Measurements from ENCODE around the gene RNF115.
"Not testable (repeated sequence)": the region's sequence is repeated elsewhere in the genome, so short reads cannot be mapped to it uniquely, and the experiment has no call there.

Gene RNF115

DNA sequence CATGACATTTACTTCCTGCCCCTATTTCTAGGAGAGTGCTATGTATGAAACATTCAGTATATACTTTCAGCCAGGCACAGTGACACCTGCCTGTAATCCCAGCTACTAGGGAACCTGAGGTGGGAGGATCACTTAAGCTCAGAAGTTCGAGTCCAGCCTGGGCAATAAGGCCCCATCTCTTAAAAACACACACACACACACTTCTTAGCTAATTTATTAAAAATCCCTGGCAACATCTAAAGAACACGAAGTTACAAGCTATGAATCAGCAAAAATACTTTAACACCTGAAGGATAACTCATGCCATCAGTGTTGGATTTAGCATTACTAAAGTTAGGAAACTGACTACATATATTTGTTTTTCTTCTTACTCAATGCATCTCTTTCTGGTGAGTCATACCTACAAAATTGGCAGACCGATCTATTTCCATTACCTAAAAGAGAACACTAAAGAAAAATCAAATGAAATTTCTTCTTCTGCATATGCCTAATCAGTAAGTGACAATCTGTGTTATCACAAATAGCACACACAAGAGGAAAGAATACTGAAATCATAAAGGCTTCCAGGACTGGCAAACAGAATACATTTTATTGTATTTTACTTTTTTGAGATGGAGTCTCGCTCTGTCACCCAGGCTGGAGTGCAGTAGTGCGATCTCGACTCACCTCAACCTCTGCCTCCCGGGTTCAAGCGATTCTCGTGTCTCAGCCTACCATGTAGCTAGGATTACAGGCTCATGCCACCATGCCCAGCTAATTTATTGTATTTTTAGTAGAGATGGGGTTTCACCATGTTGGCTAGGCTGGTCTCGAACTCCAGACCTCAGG, 41.4 kb downstream of the RNF115 start:
- DNase-seq, result no peak

DNA sequence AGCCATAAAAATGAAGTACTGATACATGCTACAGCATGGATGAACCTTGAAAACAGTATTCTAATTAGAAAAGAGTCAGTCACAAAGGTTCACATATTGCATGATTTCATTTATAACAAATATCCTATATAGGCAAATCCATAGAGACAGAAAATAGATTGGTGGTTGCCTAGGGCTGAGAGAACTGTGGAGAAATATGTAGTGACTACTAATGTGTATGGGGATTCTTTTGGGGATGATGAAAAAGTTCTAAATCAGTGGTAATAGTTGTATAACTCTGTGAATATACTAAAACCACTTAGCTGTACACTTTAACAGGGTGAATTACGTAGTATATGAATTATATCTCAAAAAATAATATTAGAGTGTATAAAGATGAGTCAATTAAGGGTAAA, 45.8 kb downstream of the RNF115 start:
- DNase-seq, result no peak

DNA sequence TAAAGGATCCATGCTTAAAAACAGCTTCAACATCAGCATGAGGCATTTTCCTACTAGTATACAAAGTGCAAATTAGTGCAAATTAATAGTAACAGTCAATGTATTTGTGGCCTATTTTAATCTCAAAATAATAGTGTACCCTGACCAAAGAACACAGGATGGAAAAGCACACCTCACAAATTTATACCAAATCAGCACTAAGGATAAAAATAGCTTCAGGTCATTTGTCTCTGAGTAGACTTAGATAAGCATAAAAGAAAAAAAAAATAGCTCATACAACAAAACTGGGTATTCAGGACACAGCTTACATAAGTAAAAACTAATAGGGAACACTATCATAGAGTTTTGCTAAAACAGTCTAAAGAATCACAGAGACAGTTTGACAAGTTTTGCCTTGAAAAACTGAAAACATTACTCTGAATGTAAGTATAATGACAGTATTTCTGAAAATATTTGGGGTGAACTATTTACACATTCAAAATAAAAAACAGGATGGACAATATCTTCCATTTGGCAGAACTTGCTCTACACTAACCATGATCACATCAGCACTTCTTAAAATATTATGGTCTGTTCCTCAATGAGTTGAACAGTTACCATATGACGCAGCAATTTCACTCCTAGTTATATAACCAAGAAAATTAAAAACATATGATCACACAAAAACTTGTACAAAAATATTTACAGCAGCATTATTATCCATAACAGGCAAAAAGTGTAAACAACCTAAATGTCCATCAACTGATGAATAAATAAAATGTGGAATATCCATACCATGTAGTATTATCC, 46.3 kb downstream of the RNF115 start:
- no peak for DNase-seq

DNA sequence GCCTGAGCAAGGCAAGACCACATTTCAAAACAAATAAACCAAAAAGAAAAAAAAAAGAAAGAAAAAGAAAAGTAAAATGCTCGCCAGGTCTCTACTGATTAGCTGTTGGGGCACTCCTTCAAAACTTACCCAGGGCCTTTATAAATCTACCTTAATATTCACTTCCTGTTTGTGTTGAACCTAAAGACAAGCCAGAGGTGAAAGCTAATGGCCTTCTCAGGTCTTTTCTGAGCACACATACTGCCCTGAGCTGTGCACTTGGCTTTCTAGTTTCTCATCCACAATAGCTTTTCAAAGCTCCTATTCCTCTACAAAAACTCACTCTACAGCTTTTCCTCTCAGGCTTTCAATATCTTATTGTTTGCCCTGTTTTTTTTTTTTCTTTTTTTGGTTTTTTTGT, 50.5 kb downstream of the RNF115 start:
- no peak for DNase-seq

DNA sequence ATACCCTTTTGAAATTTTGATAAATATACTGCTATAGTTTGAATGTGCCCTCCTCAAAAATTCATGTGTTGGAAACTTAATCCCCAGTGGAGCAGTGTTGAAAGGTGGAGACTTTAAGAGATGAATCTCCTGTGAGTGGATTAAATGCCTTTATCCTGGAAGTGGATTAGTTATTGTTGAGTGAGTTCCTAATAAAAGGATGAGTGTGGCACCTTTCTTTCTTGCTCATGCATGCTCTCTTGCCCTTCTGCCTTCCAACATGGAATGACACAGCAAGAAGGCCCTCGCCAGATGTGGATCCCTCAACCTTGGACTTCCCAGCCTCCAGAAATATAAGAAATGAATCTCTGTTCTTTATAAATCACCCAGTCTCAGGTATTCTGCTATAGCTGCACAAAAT, 52.8 kb downstream of the RNF115 start:
- no peak for DNase-seq

DNA sequence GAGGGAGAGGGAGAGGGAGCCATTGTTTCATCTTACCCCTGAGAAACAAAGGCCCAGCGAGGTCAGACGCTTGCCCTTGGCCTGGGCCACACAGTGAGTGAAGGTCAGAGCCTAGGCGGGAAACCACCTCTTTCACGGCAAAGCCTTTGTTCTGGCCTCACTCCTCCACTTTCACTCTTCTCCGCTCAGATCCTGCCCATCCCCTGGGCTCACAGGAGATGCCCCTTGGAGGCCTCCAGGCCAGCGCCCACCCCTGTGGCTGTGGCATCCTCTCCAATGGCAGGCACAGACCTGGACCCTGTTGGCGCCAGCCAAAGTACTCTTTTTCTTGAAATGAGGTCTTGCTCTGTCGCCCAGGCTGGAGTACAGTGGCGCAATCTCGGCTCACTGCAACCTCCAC, 55.9 kb downstream of the RNF115 start:
- DNase-seq, result not testable (repeated sequence)

DNA sequence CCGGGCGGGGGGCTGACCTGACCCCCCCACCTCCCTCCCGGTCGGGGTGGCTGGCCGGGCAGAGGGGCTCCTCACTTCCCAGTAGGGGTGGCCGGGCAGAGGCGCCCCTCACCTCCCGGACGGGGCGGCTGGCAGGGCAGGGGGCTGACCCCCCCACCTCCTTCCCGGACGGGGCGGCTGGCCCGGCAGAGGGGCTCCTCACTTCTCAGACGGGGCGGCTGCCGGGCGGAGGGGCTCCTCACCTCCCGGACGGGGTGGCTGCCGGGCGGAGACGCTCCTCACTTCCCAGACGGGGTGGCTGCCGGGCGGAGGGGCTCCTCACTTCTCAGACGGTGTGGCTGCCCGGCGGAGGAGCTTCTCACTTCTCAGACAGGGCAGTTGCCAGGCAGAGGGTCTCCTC, 57.0 kb downstream of the RNF115 start:
- not testable (repeated sequence) for DNase-seq

DNA sequence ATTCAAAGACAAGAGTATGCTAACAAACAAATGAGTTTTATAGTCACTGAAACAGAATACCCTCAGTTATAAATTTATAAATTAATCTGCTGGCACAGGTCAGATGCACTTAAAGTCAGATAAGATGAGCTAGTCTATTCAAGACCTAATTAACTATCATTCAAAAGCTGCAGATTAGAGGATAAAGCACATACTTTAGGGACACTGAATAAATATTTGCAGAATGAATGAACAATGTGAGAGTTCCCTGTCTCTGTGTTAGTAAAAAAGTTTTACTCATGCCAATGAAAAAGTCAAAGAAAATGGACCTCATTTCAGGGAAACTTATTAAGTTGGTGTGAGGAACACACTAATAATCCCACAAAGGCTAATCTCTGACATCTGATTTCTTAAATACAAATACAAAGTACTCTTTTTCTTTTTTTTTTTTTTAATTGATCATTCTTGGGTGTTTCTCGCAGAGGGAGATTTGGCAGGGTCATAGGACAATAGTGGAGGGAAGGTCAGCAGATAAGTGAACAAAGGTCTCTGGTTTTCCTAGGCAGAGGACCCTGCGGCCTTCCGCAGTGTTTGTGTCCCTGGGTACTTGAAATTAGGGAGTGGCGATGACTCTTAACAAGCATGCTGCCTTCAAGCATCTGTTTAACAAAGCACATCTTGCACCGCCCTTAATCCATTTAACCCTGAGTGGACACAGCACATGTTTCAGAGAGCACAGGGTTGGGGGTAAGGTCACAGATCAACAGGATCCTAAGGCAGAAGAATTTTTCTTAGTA, 58.1 kb downstream of the RNF115 start:
- DNase-seq, result not testable (repeated sequence)

DNA sequence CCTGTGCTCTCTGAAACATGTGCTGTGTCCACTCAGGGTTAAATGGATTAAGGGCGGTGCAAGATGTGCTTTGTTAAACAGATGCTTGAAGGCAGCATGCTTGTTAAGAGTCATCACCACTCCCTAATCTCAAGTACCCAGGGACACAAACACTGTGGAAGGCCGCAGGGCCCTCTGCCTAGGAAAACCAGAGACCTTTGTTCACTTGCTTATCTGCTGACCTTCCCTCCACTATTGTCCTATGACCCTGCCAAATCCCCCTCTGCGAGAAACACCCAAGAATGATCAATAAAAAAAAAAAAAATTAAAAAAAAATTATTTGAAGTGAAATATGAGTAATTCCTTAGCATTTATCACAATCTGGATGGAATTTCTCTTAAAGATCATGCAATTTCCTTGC, 58.8 kb downstream of the RNF115 start:
- not testable (repeated sequence) for DNase-seq

DNA sequence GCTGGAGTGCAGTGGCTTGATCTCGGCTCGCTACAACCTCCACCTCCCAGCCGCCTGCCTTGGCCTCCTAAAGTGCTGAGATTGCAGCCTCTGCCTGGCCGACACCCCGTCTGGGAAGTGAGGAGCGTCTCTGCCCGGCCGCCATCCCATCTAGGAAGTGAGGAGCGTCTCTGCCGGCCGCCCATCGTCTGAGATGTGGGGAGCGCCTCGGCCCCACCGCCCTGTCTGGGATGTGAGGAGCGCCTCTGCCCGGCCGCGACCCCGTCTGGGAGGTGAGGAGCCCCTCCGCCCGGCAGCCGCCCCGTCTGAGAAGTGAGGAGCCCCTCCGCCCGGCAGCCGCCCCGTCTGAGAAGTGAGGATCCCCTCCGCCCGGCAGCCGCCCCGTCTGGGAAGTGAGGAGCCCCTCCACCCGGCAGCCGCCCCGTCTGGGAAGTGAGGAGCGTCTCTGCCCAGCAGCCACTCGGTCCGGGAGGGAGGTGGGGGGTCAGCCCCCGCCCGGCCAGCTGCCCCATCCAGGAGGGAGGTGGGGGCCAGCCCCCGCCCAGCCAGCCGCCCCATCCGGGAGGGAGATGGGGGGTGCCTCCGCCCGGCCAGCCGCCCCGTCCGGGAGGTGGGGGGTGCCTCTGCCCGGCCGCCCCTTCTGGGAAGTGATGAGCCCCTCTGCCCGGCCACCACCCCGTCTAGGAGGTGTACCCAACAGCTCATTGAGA, 59.5 kb downstream of the RNF115 start:
- DNase-seq, result not testable (repeated sequence)

DNA sequence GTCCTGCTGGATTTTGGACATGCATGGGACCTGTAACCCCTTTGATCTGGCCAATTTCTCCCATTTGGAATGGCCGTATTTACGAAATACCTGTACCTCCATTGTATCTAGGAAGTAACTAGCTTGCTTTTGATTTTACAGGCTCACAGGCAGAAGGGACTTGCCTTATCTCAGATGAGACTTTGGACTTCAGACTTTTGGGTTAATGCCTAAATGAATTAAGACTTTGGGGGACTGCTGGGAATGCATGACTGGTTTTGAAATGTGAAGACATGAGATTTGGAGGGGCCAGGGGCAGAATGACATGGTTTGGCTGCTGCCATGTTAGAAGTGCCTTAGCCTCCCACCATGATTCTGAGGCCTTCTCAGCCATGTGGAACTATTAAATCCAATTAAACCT, 61.9 kb downstream of the RNF115 start:
- DNase-seq, result not testable (repeated sequence)

DNA sequence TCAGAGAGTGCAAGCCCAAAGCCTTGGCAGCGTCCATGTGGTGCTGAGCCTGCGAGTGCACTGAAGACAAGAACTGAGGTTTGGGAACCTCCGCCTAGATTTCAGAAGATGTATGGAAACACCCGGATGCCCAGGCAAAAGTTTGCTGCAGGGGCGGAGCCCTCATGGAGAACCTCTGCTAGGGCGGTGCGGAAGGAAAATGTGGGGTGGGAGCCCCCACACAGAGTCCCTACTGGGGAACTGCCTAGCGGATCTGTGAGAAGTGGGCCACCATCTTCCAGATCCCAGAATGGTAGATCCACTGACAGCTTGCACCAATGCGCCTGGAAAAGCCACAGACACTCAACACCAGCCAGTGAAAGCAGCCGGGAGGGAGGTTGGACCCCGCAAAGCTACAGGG, 62.4 kb downstream of the RNF115 start:
- not testable (repeated sequence) for DNase-seq

DNA sequence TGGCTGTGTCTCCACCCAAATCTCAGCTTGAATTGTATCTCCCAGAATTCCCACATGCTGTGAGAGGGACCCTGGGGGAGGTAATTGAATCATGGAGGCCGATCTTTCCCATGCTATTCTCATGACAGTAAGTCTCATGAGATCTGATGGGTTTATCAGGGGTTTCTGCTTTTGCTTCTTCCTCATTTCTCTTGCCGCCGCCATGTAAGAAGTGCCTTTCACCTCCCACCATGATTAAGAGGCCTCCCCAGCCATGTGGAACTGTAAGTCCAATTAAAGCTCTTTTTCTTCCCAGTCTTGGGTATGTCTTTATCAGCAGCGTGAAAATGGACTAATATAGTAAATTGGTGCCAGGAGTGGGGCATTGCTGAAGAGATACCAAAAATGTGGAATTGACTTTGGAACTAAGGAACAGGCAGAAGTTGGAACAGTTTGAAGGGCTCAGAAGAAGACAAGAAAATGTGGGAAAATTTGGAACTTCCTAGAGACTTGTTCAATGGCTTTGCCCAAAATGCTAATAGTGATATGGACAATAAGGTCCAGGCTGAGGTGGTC, 63.4 kb downstream of the RNF115 start:
- DNase-seq, result not testable (repeated sequence)

DNA sequence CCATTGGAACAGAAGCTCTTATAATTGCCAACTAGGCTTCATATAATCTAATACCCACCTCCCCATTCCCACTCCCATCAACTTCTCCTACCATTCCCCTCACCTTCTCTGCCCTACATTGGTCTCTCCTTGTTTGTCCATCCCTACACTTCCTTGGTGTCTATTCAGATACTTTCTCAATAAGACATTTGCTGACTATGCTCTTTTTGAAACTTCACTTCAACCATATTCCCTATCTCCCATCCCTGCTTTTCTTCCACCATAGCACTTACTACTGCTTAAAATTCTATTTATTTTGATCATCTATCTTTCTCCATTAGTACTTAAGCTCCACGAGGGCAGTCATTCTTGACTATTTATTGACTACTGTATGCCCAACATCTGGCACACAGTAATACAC, 64.2 kb downstream of the RNF115 start:
- no peak for DNase-seq

DNA sequence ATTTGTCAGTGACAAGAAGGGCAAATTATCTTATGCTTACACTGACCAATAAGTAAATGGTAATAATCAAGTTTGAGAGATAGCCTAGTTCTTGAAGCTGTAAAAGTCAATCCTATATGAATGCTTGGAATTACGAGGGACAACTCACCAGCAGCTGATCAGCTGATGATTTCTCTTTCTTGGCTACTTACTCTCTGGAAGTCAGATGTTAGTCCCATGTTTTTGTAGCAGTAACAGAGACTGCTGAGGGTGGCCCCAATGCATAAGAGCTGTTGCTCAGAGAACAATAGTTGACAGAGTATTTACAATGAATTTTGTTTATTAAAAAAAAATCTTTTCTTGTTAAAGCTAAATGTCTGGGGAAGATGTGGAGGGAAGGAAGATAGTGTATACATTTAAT, 65.3 kb downstream of the RNF115 start:
- no peak for DNase-seq

DNA sequence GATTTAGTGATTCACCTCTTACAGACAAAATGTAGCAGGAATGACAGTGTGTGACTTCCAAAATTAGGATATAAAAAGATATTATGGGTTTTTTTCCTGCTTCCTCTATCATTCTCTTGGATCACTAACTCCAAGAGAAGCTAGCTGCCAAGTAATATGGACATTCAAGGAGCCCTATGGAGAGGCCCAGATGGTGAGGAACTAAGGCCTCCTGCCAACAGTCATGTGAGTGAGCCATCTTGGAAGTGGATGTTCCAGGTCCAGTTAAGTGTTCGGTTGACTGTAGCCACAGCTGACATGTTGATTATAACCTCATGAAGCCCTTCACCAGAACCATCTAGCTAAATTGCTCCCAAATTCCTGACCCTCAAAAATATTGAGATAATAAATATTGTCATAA, 65.8 kb downstream of the RNF115 start:
- DNase-seq, result no peak

DNA sequence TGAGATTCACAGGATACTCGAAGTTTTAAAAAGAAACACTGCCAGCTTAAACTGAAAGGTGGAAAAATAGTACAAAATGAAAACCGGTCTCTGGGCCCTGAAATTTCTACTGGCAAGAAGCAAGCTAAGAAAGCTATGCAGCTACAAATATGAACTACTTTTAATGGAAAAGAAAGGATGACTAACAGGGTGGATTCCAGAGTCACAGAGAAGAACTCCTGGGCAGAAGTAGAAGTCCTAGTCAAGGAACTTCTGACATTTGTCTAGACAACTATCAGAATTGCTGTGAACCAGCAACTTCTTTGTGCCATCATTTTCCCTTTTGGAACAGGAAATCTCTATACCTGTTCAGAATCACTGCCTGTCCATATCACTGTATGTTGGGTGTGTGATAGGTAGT, 66.5 kb downstream of the RNF115 start:
- DNase-seq, result no peak

DNA sequence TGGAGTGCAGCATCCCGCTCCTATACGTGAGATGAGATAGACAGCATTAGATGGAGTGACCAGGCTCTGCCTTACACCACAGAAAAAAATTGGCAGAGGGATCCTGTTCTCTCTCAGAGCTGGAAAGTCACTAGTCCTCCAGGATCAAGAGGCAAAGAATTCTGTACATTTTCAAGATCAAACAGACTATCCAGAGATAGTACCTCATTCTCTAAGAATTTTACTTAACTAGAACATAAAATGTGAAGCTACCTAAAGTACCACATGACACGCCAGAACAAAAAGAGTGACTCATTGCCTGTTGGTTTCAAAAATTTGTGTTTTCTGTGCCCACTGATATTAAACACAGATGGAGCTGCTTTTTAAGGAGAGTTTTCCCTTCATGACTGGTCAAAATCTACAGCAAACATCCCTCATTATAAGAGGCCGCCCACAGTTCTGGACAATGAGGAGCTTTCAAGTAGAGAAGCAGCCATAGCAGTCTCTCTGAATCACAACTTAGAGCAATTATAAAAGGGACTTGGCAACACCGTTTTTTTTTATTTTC, 72.3 kb downstream of the RNF115 start:
- DNase-seq, result peak in 36 of 58 donors; percentile 1 to 79 (median 14)

DNA sequence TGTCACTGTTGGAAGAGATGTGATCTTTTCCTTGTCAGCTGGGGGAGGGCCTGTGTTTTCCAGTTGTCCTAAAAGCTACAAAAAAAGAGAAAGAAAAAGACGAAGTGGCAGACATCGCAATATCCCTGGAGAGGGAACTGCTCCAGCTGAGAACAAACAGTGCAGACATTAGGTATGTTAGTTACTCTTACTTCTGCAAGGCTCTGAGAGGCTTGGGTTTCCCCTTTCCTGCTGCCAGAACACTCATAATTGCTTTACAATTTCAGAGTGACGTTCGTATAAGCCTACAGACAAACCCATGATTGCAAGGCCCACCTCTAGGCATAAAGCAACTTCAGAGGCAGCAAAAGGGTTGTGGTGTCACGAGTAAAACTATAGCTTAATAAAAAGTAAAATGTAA, 73.5 kb downstream of the RNF115 start:
- DNase-seq, result no peak

DNA sequence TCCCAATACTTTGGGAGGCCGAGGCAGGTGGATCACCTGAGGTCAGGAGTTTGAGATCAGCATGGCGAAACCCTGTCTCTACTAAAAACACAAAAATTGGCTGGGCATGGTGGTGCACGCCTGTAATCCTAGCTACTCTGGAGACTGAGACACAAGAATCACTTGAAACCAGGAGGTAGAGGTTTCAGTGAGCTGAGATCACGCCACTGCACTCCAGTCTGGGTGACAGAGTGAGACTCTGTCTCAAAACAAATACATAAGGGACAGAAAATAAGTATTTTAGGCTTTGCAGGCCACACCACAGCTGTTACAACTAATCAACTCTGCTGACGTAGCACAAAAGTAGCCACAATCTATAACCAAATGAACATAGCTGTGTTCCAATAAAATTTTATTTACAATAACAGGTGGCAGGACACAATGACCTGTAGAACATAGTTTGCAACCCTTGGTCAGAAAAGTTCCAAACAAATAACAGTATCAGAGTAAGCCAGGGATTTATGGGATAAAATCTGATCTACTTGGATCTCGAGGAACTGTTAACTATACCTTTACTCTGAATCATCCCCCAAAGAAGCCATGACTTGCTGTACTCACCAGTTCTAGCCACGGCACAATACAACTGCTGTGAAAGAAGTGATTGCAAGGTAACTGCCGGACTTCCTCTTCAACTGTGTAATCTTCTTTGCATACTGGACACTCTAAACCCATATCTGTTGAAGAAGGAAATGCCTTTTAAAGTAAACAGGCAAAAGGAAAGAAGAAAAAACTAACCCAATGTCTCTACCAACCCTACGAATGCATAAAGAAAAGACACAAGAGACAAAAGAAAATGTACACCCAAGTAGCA, 76.3 kb downstream of the RNF115 start:
- DNase-seq, result no peak

Data from anterior cingulate cortex (tissue), 58 donors.